Measurements from ENCODE around the gene MMP23B. TPM values are rescaled to one million over a fixed set of nuclear protein-coding genes. Genes with fewer than 3 reads are reported as not detected.

The MMP23B gene
- total RNA-seq = 1 to 10 TPM; 3.0 to 5.8 TPM

DNA sequence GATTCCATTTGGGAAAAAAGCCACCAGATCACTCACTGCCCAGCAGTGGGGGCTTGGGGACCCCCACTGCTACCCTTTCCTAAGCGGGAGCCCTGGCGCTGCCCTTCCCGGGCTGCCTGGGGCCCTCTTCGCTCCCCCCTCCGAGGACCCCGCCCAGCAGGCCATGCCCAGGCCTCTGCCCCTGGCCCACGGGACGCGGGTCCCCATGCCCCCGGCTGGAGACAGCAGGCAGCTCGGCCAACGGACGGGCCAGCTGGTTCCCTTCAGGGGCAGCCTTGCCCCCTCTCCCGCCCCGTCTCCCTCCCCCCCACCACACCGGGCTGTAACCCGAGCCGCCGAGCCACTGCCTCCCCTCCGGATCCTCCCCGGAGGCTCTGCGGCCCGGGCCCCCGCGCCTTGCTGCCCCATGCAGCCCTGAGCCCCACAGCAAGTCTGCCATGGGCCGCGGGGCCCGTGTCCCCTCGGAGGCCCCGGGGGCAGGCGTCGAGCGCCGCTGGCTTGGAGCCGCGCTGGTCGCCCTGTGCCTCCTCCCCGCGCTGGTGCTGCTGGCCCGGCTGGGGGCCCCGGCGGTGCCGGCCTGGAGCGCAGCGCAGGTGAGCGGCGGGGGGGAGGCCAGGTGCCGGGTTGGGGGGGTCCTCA lies at the start of gene MMP23B:
MMP23B (plus strand) TSS at position 392 of the 639 bp plus-strand sequence; CDS start at position 438, 46 bp downstream.
- intact Hi-C loops (cut with DNase I) = no loop called here
- Histone ChIP-seq H3K4me3 (no peak within 1 kb of the TSS), H3K36me3 (no peaks in the 10 kb centered on the region), H3K27ac (peak within 1 kb of the TSS; percentile 69), H3K4me1 (peaks cover 3% of the 10 kb centered on the region), H3K9ac (ENCODE audit: low read depth in 2 of 2, low read length in 2 of 2) (peak within 1 kb of the TSS in 1 of 2 donors; percentile 35), H3K9me3 (no peaks in the 10 kb centered on the region), H3K27me3 (peaks cover 19% of the 10 kb centered on the region)
- TF ChIP-seq, protein P1, sequence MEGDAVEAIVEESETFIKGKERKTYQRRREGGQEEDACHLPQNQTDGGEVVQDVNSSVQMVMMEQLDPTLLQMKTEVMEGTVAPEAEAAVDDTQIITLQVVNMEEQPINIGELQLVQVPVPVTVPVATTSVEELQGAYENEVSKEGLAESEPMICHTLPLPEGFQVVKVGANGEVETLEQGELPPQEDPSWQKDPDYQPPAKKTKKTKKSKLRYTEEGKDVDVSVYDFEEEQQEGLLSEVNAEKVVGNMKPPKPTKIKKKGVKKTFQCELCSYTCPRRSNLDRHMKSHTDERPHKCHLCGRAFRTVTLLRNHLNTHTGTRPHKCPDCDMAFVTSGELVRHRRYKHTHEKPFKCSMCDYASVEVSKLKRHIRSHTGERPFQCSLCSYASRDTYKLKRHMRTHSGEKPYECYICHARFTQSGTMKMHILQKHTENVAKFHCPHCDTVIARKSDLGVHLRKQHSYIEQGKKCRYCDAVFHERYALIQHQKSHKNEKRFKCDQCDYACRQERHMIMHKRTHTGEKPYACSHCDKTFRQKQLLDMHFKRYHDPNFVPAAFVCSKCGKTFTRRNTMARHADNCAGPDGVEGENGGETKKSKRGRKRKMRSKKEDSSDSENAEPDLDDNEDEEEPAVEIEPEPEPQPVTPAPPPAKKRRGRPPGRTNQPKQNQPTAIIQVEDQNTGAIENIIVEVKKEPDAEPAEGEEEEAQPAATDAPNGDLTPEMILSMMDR (IDR thresholded peaks at IDR 0.05) = no peak
- no peak for DNase-seq

DNA sequence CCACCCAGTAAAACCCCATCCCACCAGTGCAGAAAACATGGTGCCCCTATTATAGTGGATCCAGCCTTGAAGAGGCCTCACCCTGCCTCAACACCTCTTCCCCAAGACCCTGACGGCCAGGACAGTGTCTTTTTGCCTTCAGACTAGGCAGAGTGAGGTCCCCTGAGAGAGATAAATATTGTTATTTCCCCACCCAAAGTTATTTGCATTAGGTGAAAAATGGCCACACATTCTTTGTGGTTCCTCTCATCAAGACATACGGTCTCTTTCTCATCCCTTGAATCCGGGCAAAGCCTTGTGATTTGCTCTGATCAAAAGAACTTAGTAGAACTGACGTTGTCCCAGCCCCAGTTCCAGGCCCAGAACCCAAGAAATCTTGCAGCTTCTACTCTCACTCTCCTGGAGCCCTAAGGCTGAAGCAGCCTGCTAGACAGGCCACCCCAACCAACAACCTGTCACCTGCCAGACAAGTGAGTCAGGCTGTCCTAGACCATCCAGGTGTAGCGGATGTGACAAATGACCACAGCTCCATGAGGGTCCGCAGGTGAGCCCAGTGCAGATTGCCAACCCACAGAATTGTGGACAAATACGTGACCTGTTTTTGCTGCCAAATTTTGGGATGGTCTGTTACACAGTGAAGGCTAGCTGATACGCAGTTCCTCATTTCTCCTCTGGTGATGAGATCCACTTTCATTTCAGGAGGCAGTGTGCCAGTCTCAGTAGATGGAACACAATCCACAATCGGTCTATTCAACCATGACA lies 49.2 kb upstream of the MMP23B start:
- no peak overlapping the region for H3K4me3 ChIP-seq
- no peak overlapping the region for H3K27ac ChIP-seq
- H3K36me3 ChIP-seq = no peaks in the 10 kb centered on the region
- H3K9ac ChIP-seq (ENCODE audit: low read depth in 2 of 2, low read length in 2 of 2) = no peak overlapping the region
- no peak for DNase-seq
- no peaks in the 10 kb centered on the region for H3K27me3 ChIP-seq
- H3K9me3 ChIP-seq = no peaks in the 10 kb centered on the region
- intact Hi-C loops (cut with DNase I) = no loop called here
- TF ChIP-seq, protein P1 (IDR thresholded peaks at IDR 0.05) = no peak
- no peaks in the 10 kb centered on the region for H3K4me1 ChIP-seq

DNA sequence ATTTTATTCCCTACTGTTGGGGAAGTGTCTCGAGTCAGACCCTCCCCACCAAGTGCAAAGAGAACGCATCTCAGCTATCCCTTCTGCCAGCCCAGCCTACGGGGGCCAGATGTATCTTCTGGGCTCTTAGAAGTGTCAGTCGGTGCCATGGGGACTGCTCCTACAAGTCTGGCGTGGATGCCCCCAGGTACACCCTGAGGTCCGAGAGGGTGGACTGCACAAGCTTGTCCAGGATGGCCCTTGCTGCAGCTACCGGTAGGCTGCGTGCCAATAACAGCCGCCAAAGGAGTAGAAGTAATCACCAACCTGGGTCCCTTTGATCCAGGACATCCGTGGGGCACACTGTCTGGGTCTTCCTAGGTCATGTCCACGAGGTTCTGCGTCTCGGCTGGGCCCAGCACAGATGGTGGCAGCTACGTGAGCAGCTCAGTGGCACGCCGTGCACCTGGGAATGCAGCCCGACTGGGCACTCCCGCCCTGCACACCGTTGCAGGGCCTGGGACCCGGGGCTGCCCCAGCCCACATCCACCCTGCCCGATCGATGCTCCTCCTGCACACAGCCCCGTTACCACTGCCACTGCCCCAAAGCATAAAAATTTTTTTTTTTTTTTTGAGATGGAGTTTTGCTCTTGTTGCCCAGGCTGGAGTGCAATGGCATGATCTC lies 48.5 kb upstream of the MMP23B start:
- no peaks in the 10 kb centered on the region for H3K9me3 ChIP-seq
- no peak overlapping the region for H3K4me3 ChIP-seq
- intact Hi-C loops (cut with DNase I) = no loop called here
- no peaks in the 10 kb centered on the region for H3K27me3 ChIP-seq
- H3K9ac ChIP-seq (ENCODE audit: low read depth in 2 of 2, low read length in 2 of 2) = no peak overlapping the region
- no peak overlapping the region for H3K27ac ChIP-seq
- no peak for DNase-seq
- no peaks in the 10 kb centered on the region for H3K4me1 ChIP-seq
- H3K36me3 ChIP-seq = no peaks in the 10 kb centered on the region
- TF ChIP-seq, protein P1 (IDR thresholded peaks at IDR 0.05) = no peak

DNA sequence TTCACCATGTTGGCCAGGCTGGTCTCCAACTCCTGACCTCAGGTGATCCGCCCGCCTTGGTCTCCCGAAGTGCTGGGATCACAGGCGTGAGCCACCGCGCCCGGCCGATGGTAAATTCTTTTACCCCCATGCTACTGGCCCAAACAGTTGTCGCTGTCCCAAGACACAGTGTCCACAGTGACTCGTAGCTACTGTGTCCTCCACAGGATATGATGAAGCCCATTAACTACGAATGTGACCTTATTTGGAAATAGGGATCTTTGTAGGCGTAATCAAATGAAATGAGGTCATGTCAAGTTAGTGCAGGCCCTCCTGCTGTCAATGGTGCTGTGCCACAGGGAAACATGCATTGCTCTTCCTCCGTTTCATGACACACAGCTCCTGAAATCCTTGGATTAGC lies 40.5 kb upstream of the MMP23B start:
- H3K9ac ChIP-seq (ENCODE audit: low read depth in 2 of 2, low read length in 2 of 2) = no peak overlapping the region
- H3K27me3 ChIP-seq = peaks cover 1% of the 10 kb centered on the region
- H3K27ac ChIP-seq = no peak overlapping the region
- H3K4me1 ChIP-seq = no peaks in the 10 kb centered on the region
- no peaks in the 10 kb centered on the region for H3K36me3 ChIP-seq
- DNase-seq = no peak
- intact Hi-C loops (cut with DNase I) = no loop called here
- no peaks in the 10 kb centered on the region for H3K9me3 ChIP-seq
- TF ChIP-seq, protein P1 (IDR thresholded peaks at IDR 0.05) = no peak
- no peak overlapping the region for H3K4me3 ChIP-seq

DNA sequence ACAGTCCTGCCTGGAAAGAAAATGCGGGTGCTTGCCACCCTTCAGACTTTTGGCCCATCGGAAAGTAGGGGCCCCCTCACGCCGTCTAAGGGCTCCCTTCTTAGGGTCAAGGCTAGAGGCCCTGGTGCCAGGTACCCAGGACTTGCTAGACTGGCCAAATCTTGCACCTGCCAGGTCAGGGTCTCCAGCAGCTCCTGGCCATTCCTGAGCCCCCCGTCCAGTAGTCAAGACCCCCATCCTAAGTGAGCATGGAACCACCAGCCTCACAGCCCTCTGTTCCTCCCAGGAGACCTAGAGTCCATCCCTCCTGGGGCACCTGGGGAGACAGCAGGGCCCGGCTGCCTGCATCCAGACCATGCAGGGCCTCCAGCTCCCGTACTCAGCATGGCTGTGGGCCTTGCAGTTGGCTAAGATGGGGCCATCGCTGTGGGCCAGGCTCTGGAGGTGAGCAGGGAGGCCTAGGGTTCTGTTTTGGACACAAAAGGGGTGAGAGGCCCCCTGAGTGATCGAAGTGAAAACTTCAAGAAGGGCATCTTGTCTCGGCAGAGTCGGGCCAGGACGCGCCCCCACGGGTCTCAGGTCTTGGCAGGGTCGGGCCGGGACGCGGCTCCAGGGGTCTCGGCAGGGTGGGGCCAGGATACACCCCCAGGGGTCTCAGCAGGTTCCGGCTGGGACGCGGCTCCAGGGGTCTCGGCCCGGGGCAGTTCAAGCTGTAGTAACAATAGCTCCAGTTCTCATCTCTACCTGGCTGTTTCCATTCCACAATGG lies 38.0 kb upstream of the MMP23B start:
- TF ChIP-seq, protein P1 (IDR thresholded peaks at IDR 0.05) = no peak
- DNase-seq = no peak
- no peak overlapping the region for H3K4me3 ChIP-seq
- no peak overlapping the region for H3K27ac ChIP-seq
- H3K9me3 ChIP-seq = no peaks in the 10 kb centered on the region
- no peak overlapping the region for H3K9ac ChIP-seq (ENCODE audit: low read depth in 2 of 2, low read length in 2 of 2)
- intact Hi-C loops (cut with DNase I) = no loop called here
- H3K27me3 ChIP-seq = peaks cover 16% of the 10 kb centered on the region
- H3K36me3 ChIP-seq = no peaks in the 10 kb centered on the region
- no peaks in the 10 kb centered on the region for H3K4me1 ChIP-seq
